NB4 (cell line): ENCODE measurements around the gene CHD2.

Source experiments
- POLR2A ChIP-seq: IDR thresholded peaks from 2 replicates; pipeline ENCODE4 v1.6.1; 2011; ENCODE audit warnings: mild to moderate bottlenecking; ENCODE audit not compliant: insufficient read length; ENCODE audit errors: extremely low read depth
- TF ChIP-seq, protein P1 (sequence below): IDR thresholded peaks from one replicate; pipeline ENCODE4 v1.5.1; 2012; ENCODE audit warnings: low read depth, low read length
- TF ChIP-seq, protein P2 (sequence below): IDR thresholded peaks from 2 replicates; pipeline ENCODE4 v1.6.1; 2011; ENCODE audit warnings: low read depth, low read length

DNA sequence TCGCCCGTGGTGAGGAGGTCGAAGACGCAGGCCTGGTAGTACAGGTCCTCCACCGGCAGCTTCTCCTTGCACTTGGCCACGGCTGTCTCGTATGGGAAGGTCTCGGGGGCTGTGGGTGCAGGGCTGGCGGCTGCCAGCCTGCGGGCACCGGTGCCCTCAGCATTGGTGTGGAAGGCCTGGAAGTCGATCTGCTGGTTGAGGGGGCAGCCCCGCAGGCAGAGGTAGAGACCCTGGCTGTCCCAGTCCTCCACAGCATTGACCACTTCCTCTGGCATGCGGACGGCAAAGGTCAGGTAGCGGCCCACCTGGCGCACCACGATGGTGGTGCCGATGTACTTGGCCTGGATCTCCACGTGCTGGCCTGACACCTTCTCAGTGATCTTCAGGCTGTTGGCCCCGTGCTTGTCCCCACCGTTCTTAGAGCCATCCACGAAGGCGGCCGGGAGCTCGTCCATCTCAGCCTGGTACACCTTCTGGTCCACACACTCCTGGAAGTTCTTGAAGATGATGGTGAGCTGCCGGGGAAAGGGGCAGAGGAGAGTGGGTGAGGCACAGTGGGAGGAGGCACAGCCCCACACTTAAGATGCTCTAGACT, 145.2 kb downstream of the CHD2 start:
- TF ChIP-seq, protein P1, sequence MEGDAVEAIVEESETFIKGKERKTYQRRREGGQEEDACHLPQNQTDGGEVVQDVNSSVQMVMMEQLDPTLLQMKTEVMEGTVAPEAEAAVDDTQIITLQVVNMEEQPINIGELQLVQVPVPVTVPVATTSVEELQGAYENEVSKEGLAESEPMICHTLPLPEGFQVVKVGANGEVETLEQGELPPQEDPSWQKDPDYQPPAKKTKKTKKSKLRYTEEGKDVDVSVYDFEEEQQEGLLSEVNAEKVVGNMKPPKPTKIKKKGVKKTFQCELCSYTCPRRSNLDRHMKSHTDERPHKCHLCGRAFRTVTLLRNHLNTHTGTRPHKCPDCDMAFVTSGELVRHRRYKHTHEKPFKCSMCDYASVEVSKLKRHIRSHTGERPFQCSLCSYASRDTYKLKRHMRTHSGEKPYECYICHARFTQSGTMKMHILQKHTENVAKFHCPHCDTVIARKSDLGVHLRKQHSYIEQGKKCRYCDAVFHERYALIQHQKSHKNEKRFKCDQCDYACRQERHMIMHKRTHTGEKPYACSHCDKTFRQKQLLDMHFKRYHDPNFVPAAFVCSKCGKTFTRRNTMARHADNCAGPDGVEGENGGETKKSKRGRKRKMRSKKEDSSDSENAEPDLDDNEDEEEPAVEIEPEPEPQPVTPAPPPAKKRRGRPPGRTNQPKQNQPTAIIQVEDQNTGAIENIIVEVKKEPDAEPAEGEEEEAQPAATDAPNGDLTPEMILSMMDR: no peak
- no peak for TF ChIP-seq POLR2A
- TF ChIP-seq, protein P2, sequence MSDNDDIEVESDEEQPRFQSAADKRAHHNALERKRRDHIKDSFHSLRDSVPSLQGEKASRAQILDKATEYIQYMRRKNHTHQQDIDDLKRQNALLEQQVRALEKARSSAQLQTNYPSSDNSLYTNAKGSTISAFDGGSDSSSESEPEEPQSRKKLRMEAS: no peak
